Measurements from ENCODE around the gene AFP.
A peak's percentile ranks its signal among the peaks of the same experiment; 100 is the strongest.

The AFP gene

GRCh38 chr4:73414936-73415271, 21.1 kb upstream of the AFP start:
- no peak for DNase-seq (ENCODE audit: low spot score)

- no peak for DNase-seq (ENCODE audit: low spot score)
Measured at GRCh38 chr4:73415807-73416238, 20.2 kb upstream of the AFP start.

DNA sequence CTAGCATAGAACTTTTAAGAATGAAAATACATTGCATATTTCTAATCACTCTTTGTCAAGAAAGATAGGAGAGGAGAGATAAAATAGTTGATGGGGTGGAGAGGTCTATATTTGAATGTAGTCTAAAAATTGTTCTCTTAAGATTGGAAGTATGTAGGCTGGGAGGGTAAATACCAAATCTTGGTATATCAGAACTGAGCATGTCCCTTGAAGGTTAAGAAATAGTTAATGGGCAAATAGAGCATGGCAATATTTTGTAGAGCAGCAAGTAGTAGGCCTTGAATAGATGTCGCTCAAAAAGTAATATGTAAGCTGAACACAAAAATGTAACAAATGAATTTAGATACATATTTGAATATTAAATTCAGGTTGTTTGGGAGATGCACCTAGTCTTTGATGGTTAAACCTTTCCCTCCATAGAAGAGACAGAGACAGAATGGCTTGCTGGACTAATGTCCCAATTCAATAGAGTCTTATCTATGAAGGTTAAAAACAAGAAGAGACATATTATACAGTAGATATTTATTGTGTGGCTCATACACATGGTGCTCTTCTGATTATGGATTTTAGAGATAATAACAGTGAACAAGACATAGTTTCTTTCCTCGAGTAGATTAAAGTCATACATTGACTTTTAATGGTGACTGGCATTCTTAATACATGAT, 19.5 kb upstream of the AFP start:
- no peak for DNase-seq (ENCODE audit: low spot score)

DNA sequence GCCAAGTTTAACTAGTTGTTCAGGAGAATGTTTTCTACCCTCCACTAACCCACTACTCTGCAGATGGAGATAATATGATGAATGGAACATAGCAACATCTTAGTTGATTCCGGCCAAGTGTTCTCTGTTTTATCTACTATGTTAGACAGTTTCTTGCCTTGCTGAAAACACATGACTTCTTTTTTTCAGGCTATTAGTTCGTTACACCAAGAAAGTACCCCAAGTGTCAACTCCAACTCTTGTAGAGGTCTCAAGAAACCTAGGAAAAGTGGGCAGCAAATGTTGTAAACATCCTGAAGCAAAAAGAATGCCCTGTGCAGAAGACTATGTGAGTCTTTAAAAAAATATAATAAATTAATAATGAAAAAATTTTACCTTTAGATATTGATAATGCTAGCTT, 18.7 kb upstream of the AFP start:
- no peak for DNase-seq (ENCODE audit: low spot score)

DNA sequence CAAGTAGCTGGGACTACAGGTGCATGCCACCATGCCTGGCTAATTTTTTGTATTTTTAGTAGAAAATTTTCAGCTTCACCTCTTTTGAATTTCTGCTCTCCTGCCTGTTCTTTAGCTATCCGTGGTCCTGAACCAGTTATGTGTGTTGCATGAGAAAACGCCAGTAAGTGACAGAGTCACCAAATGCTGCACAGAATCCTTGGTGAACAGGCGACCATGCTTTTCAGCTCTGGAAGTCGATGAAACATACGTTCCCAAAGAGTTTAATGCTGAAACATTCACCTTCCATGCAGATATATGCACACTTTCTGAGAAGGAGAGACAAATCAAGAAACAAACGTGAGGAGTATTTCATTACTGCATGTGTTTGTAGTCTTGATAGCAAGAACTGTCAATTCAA, 18.0 kb upstream of the AFP start:
- peak; percentile 24 for DNase-seq (ENCODE audit: low spot score)

- DNase-seq (ENCODE audit: low spot score) = no peak
Measured at GRCh38 chr4:73418677-73419076, 17.3 kb upstream of the AFP start.

DNA sequence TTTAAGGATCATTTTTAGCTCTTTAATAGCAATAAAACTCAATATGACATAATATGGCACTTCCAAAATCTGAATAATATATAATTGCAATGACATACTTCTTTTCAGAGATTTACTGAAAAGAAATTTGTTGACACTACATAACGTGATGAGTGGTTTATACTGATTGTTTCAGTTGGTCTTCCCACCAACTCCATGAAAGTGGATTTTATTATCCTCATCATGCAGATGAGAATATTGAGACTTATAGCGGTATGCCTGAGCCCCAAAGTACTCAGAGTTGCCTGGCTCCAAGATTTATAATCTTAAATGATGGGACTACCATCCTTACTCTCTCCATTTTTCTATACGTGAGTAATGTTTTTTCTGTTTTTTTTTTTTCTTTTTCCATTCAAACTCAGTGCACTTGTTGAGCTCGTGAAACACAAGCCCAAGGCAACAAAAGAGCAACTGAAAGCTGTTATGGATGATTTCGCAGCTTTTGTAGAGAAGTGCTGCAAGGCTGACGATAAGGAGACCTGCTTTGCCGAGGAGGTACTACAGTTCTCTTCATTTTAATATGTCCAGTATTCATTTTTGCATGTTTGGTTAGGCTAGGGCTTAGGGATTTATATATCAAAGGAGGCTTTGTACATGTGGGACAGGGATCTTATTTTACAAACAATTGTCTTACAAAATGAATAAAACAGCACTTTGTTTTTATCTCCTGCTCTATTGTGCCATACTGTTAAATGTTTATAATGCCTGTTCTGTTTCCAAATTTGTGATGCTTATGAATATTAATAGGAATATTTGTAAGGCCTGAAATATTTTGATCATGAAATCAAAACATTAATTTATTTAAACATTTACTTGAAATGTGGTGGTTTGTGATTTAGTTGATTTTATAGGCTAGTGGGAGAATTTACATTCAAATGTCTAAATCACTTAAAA, 16.6 kb upstream of the AFP start:
- no peak for DNase-seq (ENCODE audit: low spot score)

DNA sequence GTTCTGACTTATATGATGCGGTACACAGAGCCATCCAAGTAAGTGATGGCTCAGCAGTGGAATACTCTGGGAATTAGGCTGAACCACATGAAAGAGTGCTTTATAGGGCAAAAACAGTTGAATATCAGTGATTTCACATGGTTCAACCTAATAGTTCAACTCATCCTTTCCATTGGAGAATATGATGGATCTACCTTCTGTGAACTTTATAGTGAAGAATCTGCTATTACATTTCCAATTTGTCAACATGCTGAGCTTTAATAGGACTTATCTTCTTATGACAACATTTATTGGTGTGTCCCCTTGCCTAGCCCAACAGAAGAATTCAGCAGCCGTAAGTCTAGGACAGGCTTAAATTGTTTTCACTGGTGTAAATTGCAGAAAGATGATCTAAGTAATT, 15.4 kb upstream of the AFP start:
- DNase-seq (ENCODE audit: low spot score) = no peak

GRCh38 chr4:73421708-73422457, 14.1 kb upstream of the AFP start:
- no peak for DNase-seq (ENCODE audit: low spot score)

DNA sequence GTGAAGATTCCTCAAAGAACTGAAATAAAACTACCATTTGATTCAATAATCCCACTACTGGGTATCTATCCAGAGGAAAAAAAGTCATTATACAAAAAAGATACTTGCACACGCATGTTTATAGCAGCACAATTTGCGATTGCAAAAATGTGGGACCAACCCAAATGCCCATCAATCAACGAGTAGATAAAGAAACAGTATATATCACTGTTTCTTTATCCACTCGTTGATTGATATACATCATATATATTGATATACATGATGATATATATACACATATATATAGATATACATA, 13.6 kb upstream of the AFP start:
- no peak for DNase-seq (ENCODE audit: low spot score)

GRCh38 chr4:73423184-73423583, 12.8 kb upstream of the AFP start:
- DNase-seq (ENCODE audit: low spot score) = no peak

DNA sequence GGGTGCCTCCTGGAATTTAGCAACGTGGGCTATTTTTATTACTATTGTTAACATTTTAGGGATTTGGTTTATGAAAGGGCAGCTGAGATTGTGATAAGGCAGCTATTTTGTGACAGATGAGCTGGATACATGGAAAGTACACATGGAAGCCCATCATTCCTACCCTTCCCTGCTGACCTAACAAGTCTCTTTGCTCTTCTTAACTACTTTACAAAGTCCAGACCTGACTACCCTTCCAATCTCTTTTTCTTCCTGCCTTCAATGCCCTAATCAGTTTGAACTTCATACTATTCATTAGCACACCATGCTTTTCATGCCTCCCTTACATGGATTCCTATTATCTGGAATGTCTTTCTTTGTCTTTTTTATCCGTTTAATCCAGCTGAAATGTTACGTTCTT, 9.4 kb upstream of the AFP start:
- DNase-seq (ENCODE audit: low spot score) = no peak

- DNase-seq (ENCODE audit: low spot score) = no peak
Measured at GRCh38 chr4:73429118-73429517, 6.9 kb upstream of the AFP start.

DNA sequence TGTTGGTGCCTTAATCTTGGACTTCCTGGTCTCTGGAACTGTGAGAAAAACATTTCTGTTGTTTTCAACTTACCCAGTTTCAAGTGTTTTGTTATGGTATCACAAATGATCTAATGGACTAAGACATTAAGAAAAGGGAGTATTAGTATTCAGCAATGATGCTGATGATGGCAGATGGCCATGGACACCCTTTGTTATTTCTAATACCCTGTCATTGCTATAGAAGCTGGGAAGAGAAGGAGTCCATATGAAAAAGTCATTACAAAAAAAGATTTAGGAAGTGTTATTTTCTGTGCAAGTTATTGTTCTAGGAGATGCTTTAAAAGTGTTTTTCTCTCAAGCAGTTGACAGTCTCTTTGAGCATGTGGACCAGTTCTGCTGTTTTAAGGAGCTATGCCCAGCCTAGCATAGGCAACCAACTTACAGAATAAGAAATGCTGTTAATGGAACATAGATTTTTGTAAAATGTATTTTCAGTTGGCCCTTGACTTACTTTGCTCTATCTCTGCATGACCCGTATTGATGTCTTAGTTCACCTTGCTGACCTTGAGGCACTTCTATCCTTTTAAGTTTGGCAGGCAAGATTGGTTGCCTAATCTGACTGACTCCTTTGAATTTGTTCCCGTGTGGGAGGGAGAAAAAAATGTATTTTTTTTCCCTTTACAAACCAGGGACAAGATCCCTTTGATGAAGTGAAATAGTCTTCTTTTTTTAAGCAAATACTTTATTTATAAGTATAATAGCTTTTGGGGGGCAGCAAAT, 6.0 kb upstream of the AFP start:
- no peak for DNase-seq (ENCODE audit: low spot score)

GRCh38 chr4:73431813-73432168, 4.2 kb upstream of the AFP start:
- no peak for DNase-seq (ENCODE audit: low spot score)

- DNase-seq (ENCODE audit: low spot score) = no peak
Measured at GRCh38 chr4:73432169-73433000, 3.6 kb upstream of the AFP start.

DNA sequence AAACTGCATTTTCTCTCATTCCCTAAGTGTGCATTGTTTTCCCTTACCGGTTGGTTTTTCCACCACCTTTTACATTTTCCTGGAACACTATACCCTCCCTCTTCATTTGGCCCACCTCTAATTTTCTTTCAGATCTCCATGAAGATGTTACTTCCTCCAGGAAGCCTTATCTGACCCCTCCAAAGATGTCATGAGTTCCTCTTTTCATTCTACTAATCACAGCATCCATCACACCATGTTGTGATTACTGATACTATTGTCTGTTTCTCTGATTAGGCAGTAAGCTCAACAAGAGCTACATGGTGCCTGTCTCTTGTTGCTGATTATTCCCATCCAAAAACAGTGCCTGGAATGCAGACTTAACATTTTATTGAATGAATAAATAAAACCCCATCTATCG, 2.9 kb upstream of the AFP start:
- DNase-seq (ENCODE audit: low spot score) = no peak

DNA sequence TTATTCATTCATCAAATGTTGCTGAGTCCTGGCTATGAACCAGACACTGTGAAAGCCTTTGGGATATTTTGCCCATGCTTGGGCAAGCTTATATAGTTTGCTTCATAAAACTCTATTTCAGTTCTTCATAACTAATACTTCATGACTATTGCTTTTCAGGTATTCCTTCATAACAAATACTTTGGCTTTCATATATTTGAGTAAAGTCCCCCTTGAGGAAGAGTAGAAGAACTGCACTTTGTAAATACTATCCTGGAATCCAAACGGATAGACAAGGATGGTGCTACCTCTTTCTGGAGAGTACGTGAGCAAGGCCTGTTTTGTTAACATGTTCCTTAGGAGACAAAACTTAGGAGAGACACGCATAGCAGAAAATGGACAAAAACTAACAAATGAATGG, 1.7 kb upstream of the AFP start:
- peak; percentile 48 for DNase-seq (ENCODE audit: low spot score)

DNA sequence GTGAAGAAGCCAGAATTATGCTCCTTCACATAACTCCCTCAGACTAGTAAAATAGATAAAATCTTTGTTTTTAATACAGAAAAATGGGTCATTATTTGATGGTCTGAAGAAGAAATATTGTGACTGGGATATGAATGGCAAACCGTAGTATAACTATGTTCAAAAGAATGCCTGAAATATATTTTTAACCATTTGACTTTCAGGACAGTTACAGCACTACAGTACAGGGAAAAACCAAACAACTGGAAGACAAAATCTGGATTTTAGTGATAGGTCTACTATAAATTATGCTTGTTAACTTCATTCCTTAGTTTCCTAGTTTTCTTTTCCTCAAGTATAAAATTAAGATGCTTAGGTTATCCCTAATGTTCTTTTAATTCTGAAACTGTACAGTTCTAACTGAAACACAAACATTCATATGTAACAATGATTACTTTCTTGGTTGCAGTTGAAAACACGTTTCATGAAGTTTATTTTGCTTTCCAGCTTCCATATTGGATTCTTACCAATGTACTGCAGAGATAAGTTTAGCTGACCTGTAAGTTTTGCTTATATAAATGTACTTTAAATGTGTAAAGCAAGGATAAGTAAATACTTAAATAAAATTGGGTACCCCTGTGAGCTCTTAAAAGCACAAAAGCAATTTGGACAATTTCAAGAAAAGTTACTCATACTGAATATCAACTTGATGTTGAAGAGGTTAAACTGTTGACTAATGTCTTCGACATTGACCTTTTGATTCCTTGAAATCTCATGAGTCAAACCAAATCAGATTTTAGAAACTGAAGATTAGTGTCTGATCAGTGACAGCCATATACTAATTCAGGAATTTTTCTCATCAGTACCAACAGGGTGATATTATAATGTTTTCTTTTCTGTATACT, 895 bp downstream of the AFP start:
- no peak for DNase-seq (ENCODE audit: low spot score)

- no peak for DNase-seq (ENCODE audit: low spot score)
Measured at GRCh38 chr4:73437558-73437956, 1.5 kb downstream of the AFP start.

- no peak for DNase-seq (ENCODE audit: low spot score)
Measured at GRCh38 chr4:73438048-73438447, 2.0 kb downstream of the AFP start.
